Stimulated activated CD4-positive, alpha-beta T cell treated with anti-CD3 and anti-CD28 coated beads, TNF-alpha, amount 100 ng/mL, for 1 hour (primary cell): ENCODE measurements around the gene CFHR2.

Source experiments
- DNase-seq, 3 donors: peaks; one replicate each; pipeline ENCODE4 v3.0.0-alpha.2; 2020; ENCODE audit warnings: low read depth in 3 of 3, low spot score in 1 of 3

The CFHR2 gene

GRCh38 chr1:196997423-196997822, 53.9 kb downstream of the CFHR2 start:
- DNase-seq = no peak

- no peak for DNase-seq
These were observed 58.3 kb downstream of the CFHR2 start for GRCh38 chr1:197001828-197002227.

GRCh38 chr1:197003132-197003531, 59.6 kb downstream of the CFHR2 start:
- DNase-seq = no peak

- no peak for DNase-seq
These were observed 65.3 kb downstream of the CFHR2 start for GRCh38 chr1:197008861-197009260.
